Neuronal stem cell (in vitro differentiated cells): ENCODE results near the gene CDC42EP4.
A peak's percentile ranks its signal among the peaks of the same experiment; 100 is the strongest.
"Not testable (repeated sequence)": the region's sequence is repeated elsewhere in the genome, so short reads cannot be mapped to it uniquely, and the experiment has no call there.

Experiments used
- DNase-seq: peaks from one replicate; pipeline ENCODE4 v3.0.0-alpha.2; 2013; ENCODE audit warnings: low spot score
- H2AFZ ChIP-seq: one replicate; pipeline ENCODE4 v1.6.1; 2013; ENCODE audit warnings: mild to moderate bottlenecking, low read length, inconsistent platforms
- H2AK5ac ChIP-seq: 2 replicates; pipeline ENCODE4 v1.6.1; 2013; ENCODE audit warnings: low read depth, mild to moderate bottlenecking, inconsistent platforms, low read length, moderate library complexity, mixed read lengths
- H2BK120ac ChIP-seq: 2 replicates; pipeline ENCODE4 v1.6.1; 2013; ENCODE audit warnings: low read depth, mild to moderate bottlenecking, inconsistent platforms, low read length, moderate library complexity, mixed read lengths
- H2BK12ac ChIP-seq: one replicate; pipeline ENCODE4 v1.6.1; 2013; ENCODE audit warnings: low read length, inconsistent platforms
- H2BK15ac ChIP-seq: 2 replicates; pipeline ENCODE4 v1.6.1; 2013; ENCODE audit warnings: mild to moderate bottlenecking, low read length, inconsistent platforms, mixed read lengths
- H2BK5ac ChIP-seq: one replicate; pipeline ENCODE4 v1.6.1; 2013; ENCODE audit warnings: inconsistent platforms, mild to moderate bottlenecking, low read length, moderate library complexity
- H3K14ac ChIP-seq: one replicate; pipeline ENCODE4 v1.6.1; 2013; ENCODE audit warnings: low read length, inconsistent platforms
- H3K18ac ChIP-seq: 2 replicates; pipeline ENCODE4 v1.6.1; 2013; ENCODE audit warnings: low read length, inconsistent platforms
- H3K23ac ChIP-seq: 2 replicates; pipeline ENCODE4 v1.6.1; 2013; ENCODE audit warnings: low read depth, mild to moderate bottlenecking, mixed read lengths, low read length, inconsistent platforms; ENCODE audit not compliant: poor library complexity
- H3K27ac ChIP-seq: replicated peaks from 3 replicates; pipeline ENCODE4 v1.5.1; 2013; ENCODE audit warnings: low read length, inconsistent platforms
- H3K27me3 ChIP-seq, 3 experiments: 2 replicates each; pipeline ENCODE4 v1.6.1; 2013; ENCODE audit warnings: low read length in 3 of 3, mild to moderate bottlenecking in 2 of 3, inconsistent platforms in 1 of 3, low read depth in 1 of 3, mixed read lengths in 1 of 3, moderate library complexity in 1 of 3; ENCODE audit not compliant: control insufficient read depth in 3 of 3, insufficient read depth in 3 of 3
- H3K36me3 ChIP-seq, 2 donors: replicated peaks in 1 of 2; 2 replicates each; pipeline ENCODE4 v1.6.1; 2013; ENCODE audit warnings: low read length in 2 of 2; ENCODE audit not compliant: control insufficient read depth in 2 of 2, insufficient read depth in 2 of 2
- H3K4ac ChIP-seq: 2 replicates; pipeline ENCODE4 v1.6.1; 2013; ENCODE audit warnings: inconsistent platforms, mild to moderate bottlenecking, low read length, moderate library complexity
- H3K4me1 ChIP-seq, 2 donors: 1 replicate in 1 of 2; 2 replicates in 1 of 2; pipeline ENCODE4 v1.6.1; 2013; ENCODE audit warnings: low read length in 2 of 2, low read depth in 1 of 2; ENCODE audit not compliant: control insufficient read depth in 2 of 2, insufficient read depth in 1 of 2
- H3K4me2 ChIP-seq: one replicate; pipeline ENCODE4 v1.6.1; 2013; ENCODE audit warnings: mild to moderate bottlenecking, low read length, inconsistent platforms; ENCODE audit not compliant: insufficient read depth, poor library complexity, severe bottlenecking
- H3K4me3 ChIP-seq, 2 donors: 2 replicates each; pipeline ENCODE4 v1.5.1; 2013; ENCODE audit warnings: low read length in 2 of 2, mild to moderate bottlenecking in 2 of 2, inconsistent platforms in 1 of 2, moderate library complexity in 1 of 2
- H3K79me1 ChIP-seq: one replicate; pipeline ENCODE4 v1.6.1; 2013; ENCODE audit warnings: low read depth, mild to moderate bottlenecking, inconsistent platforms, low read length, moderate library complexity
- H3K9ac ChIP-seq: one replicate; pipeline ENCODE4 v1.6.1; 2013; ENCODE audit warnings: mild to moderate bottlenecking, low read depth, low read length, inconsistent platforms; ENCODE audit not compliant: poor library complexity
- H3K9me3 ChIP-seq, 2 donors: replicated peaks in 1 of 2; 2 replicates each; pipeline versions ENCODE3 to v1.6.1; 2013; ENCODE audit warnings: low read length in 2 of 2, mild to moderate bottlenecking in 2 of 2, inconsistent platforms in 1 of 2, low read depth in 1 of 2, mixed read lengths in 1 of 2, moderate library complexity in 1 of 2; ENCODE audit not compliant: control insufficient read depth in 2 of 2, insufficient read depth in 1 of 2
- H4K8ac ChIP-seq: one replicate; pipeline ENCODE4 v1.6.1; 2013; ENCODE audit warnings: low read depth, mild to moderate bottlenecking, inconsistent platforms, low read length, moderate library complexity
- H4K91ac ChIP-seq: one replicate; pipeline ENCODE4 v1.6.1; 2013; ENCODE audit warnings: low read length, low read depth, mild to moderate bottlenecking, inconsistent platforms; ENCODE audit not compliant: poor library complexity
- WGBS, 2 donors: extraction: QIAGEN DNeasy Blood & Tissue Kit; methylation state at CpG; one replicate each; pipeline ENCODE4 v1.1.7; 2013; ENCODE audit warnings: missing lambda C conversion rate in 2 of 2, mixed read lengths in 1 of 2; ENCODE audit not compliant: insufficient read length in 2 of 2, insufficient replicate concordance in 1 of 2; ENCODE audit errors: extremely low coverage in 2 of 2; 5-methylcytosine and 5-hydroxymethylcytosine counted together

The CDC42EP4 gene

GRCh38 chr17:73264448-73264847 is 47.4 kb downstream of the CDC42EP4 start:
- no CpG with 5 or more reads among the region's 2 CpGs for WGBS, 2 donors
- DNase-seq = not testable (repeated sequence)
- H3K4me1 ChIP-seq = peaks cover 27% of the 10 kb centered on the region in 2 donors

GRCh38 chr17:73262676-73263642 is 48.8 kb downstream of the CDC42EP4 start:
- Histone ChIP-seq H2AK5ac (peak overlapping the region; percentile 79), H3K23ac (no peak overlapping the region), H2BK5ac (no peak overlapping the region), H4K8ac (no peak overlapping the region), H2BK12ac (peak overlapping the region; percentile 85), H2BK15ac (peak overlapping the region; percentile 75), H3K4ac (no peak overlapping the region), H3K27ac (no peak overlapping the region), H3K14ac (no peak overlapping the region), H3K18ac (peak overlapping the region; percentile 84), H3K9ac (no peak overlapping the region), H2AFZ (peak overlapping the region; percentile 95), H3K27me3 (no peaks in the 10 kb centered on the region), H3K9me3 (no peaks in the 10 kb centered on the region), H3K4me3 (no peak overlapping the region), H3K79me1 (no peaks in the 10 kb centered on the region), H3K36me3 (no peaks in the 10 kb centered on the region), H2BK120ac (no peak overlapping the region), H3K4me1 (peaks cover 23 to 26% of the 10 kb centered on the region in 2 donors), H4K91ac (no peak overlapping the region), H3K4me2 (peak overlapping the region; percentile 48)
- WGBS, 2 donors = no CpG with 5 or more reads among the region's 12 CpGs
- no peak for DNase-seq

More at GRCh38 chr17:73264448-73264847, 47.4 kb downstream of the CDC42EP4 start:
- not testable (repeated sequence) for H2AFZ ChIP-seq, H3K14ac ChIP-seq, H3K27me3 ChIP-seq, H3K23ac ChIP-seq, H4K91ac ChIP-seq, H3K9ac ChIP-seq, H2BK12ac ChIP-seq, H2BK120ac ChIP-seq, H2BK5ac ChIP-seq, H3K18ac ChIP-seq, H3K36me3 ChIP-seq, H3K4me2 ChIP-seq, H3K4me3 ChIP-seq, H3K27ac ChIP-seq, H2AK5ac ChIP-seq, H3K9me3 ChIP-seq, H3K4ac ChIP-seq, H4K8ac ChIP-seq, H2BK15ac ChIP-seq, H3K79me1 ChIP-seq

GRCh38 chr17:73261952-73262675 is 49.7 kb downstream of the CDC42EP4 start:
- DNase-seq = peak; percentile 47

GRCh38 chr17:73261617-73261951 is 50.2 kb downstream of the CDC42EP4 start, which contains the start of gene CPSF4L:
CPSF4L (minus strand) TSS chr17:73261880; CDS start chr17:73261818, 62 bp downstream.
- Histone ChIP-seq H3K4me2 (peak within 1 kb of the TSS; percentile 48), H3K27me3 (no peaks in the 10 kb centered on the region), H2BK15ac (peak within 1 kb of the TSS; percentile 90), H3K4ac (peak within 1 kb of the TSS; percentile 85), H3K4me1 (peaks cover 20 to 21% of the 10 kb centered on the region in 2 donors), H3K9me3 (no peaks in the 10 kb centered on the region), H3K18ac (peak within 1 kb of the TSS; percentile 97), H2BK12ac (peak within 1 kb of the TSS; percentile 98), H3K36me3 (no peaks in the 10 kb centered on the region), H4K8ac (no peak within 1 kb of the TSS), H3K14ac (peak within 1 kb of the TSS; percentile 96), H3K27ac (no peak within 1 kb of the TSS), H2BK5ac (peak within 1 kb of the TSS; percentile 79), H3K9ac (peak within 1 kb of the TSS; percentile 63), H2AK5ac (peak within 1 kb of the TSS; percentile 59), H2AFZ (peak within 1 kb of the TSS; percentile 95), H4K91ac (no peak within 1 kb of the TSS), H3K4me3 (no peak within 1 kb of the TSS), H3K79me1 (no peaks in the 10 kb centered on the region), H2BK120ac (peak within 1 kb of the TSS; percentile 95), H3K23ac (no peak within 1 kb of the TSS)
- WGBS, 2 donors = no CpG with 5 or more reads among the region's 9 CpGs
- DNase-seq = no peak

More at GRCh38 chr17:73261952-73262675, 49.7 kb downstream of the CDC42EP4 start:
- no peak overlapping the region for H3K27ac ChIP-seq
- no peak overlapping the region for H3K4me3 ChIP-seq
- peak overlapping the region; percentile 96 for H3K14ac ChIP-seq
- no peaks in the 10 kb centered on the region for H3K27me3 ChIP-seq
- no peak overlapping the region for H4K91ac ChIP-seq
- no peaks in the 10 kb centered on the region for H3K36me3 ChIP-seq
- peak overlapping the region; percentile 85 for H3K4ac ChIP-seq
- no CpG with 5 or more reads among the region's 19 CpGs for WGBS, 2 donors
- H2AFZ ChIP-seq = peak overlapping the region; percentile 95
- H3K9ac ChIP-seq = peak overlapping the region; percentile 63
- H2BK12ac ChIP-seq = peak overlapping the region; percentile 98
- H2BK5ac ChIP-seq = peak overlapping the region; percentile 62
- H3K9me3 ChIP-seq = no peaks in the 10 kb centered on the region
- peak overlapping the region; percentile 48 for H3K4me2 ChIP-seq
- H3K79me1 ChIP-seq = no peaks in the 10 kb centered on the region
- peaks cover 20 to 21% of the 10 kb centered on the region in 2 donors for H3K4me1 ChIP-seq
- peak overlapping the region; percentile 95 for H2BK120ac ChIP-seq
- peak overlapping the region; percentile 59 for H2AK5ac ChIP-seq
- peak overlapping the region; percentile 97 for H3K18ac ChIP-seq
- H2BK15ac ChIP-seq = peak overlapping the region; percentile 90
- H3K23ac ChIP-seq = no peak overlapping the region
- H4K8ac ChIP-seq = no peak overlapping the region
